DOHH2 (cell line): ENCODE data around the gene TAF4.

Experiments
- CTCF ChIP-seq: fragments of 200-600 bp; sonication (generic); IDR thresholded peaks from one replicate; pipeline ENCODE4 v1.5.1; 2014; ENCODE audit warnings: antibody characterized with exemption, mild to moderate bottlenecking, low read depth, low read length; ENCODE audit not compliant: poor library complexity, severe bottlenecking
- EZH2phosphoT487 ChIP-seq: fragments of 200-600 bp; sonication (generic); IDR thresholded peaks from 2 replicates; pipeline ENCODE4 v1.6.1; 2017; ENCODE audit warnings: borderline replicate concordance, mild to moderate bottlenecking, antibody characterized with exemption, low read length, moderate library complexity, mixed read lengths

GRCh38 chr20:61937146-61937962, 128.3 kb downstream of the TAF4 start:
- no peak for TF ChIP-seq CTCF
- TF ChIP-seq EZH2phosphoT487: no peak
